Measurements from ENCODE around the gene POLH.
"Not testable (repeated sequence)": the region's sequence is repeated elsewhere in the genome, so short reads cannot be mapped to it uniquely, and the experiment has no call there.

The POLH gene

GRCh38 chr6:43630980-43631619 lies 55.1 kb downstream of the POLH start:
- no peak for DNase-seq (ENCODE audit: low read depth in 2 of 2)

DNA sequence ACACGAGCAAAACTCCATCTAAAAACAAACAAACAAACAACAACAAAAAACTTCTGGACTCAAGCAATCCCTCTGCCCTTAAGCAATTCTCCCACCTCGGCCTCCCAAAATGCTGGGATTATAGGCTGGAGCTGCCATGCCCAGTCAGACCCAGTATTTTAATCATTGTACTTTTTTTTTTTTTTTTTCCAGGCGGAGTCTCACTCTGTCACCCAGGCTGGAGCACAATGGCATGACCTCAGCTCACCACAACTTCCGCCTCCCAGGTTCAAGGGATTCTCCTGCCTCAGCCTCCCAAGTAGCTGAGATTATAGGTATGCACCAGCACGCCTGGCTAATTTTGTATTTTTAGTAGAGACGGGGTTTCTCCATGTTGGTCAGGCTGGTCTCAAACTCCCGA lies 57.0 kb downstream of the POLH start:
- DNase-seq (ENCODE audit: low read depth in 2 of 2), result not testable (repeated sequence)

- DNase-seq (ENCODE audit: low read depth in 2 of 2), result no peak
Measured at GRCh38 chr6:43634702-43635303, 58.8 kb downstream of the POLH start.

DNA sequence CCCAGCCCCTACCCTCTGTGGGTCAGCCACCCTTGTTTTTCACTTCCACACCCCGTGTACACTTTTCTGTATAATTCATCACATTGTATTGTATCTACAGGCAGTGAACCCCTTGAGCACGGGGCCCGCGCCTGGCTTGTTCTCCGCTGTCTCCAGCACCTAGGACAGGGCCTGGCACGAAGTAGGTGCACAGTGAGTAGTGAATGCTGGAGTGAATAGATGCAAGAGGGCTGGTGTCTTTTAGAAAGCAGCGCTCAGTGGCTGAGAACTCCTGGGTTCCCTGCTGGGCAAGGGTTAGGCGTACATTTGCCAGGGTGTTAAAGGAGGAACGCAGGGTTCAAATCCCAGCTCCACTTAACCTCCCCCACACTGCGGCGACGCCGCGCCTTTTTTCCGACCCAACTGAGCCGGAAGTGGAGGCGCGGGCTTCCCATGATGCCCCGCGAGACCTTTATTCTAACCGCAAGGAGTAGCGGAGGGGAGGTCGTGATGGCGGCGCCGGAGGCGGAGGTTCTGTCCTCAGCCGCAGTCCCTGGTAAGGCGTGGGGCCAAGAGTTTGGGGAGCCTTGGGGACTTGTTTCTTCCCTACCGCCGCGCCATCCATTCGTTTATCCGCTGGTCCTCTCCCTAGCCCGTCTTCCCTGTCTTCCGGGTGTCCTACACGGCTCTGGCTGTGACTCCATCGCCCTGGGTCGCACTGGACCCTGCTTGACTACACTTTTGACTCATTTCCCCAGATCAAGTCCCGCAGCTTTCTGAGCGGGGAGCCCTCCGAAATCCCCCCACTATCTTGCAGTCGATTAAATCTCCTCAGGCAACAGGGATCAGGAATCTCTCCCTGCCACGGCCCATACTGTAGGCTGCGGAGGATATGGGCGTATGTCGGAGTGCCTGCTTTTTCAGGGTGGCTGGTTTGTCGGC lies 59.7 kb downstream of the POLH start, which contains the start of gene MAD2L1BP:
MAD2L1BP (plus strand) TSS at position 454 of the 921 bp plus-strand sequence; CDS start at position 490, 36 bp downstream.
- peak in 1 of 2 experiments; percentile 39 for DNase-seq (ENCODE audit: low read depth in 2 of 2)

DNA sequence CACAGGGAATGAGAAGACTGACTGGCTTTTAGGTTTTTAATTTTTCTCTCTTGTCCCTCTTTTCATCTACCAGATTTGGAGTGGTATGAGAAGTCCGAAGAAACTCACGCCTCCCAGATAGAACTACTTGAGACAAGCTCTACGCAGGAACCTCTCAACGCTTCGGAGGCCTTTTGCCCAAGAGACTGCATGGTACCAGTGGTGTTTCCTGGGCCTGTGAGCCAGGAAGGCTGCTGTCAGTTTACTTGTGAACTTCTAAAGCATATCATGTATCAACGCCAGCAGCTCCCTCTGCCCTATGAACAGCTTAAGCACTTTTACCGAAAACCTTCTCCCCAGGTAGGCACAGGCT lies 60.3 kb downstream of the POLH start:
- DNase-seq (ENCODE audit: low read depth in 2 of 2), result no peak

- DNase-seq (ENCODE audit: low read depth in 2 of 2), result no peak
Measured at GRCh38 chr6:43639984-43640800, 64.2 kb downstream of the POLH start.

DNA sequence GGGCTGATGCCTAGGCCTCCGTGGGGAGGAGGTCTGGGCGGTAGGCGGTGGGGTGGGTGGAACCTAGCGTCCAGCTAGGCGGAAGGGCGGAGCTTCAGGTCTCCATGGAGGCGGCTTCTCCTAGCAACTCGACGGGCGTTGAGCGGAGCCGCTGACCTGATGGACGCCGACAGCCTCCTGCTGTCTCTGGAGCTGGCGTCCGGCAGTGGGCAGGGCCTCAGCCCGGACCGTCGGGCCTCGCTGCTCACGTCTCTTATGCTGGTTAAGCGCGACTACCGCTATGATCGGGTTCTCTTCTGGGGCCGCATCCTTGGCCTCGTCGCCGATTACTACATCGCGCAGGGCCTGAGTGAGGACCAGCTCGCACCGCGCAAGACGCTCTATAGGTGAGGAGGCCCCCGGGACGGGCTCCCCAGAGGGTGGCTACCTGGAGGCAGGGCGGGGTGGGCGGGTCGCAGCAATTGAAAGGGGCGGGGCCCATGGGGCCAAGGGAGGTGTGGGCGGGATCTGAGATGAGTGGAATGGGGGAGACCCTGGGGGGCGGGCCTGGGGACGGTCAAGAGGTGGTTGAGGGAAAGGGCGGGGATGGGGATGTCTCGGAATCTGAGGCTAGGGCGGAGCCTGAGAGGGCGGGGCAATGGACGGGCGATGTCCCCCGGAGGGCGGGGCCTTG lies 69.1 kb downstream of the POLH start, which contains the start of gene RSPH9:
RSPH9 (plus strand) TSS at position 97 of the 673 bp plus-strand sequence; CDS start at position 160, 63 bp downstream.
- DNase-seq (ENCODE audit: low read depth in 2 of 2), result no peak

GRCh38 chr6:43645613-43645964 lies 69.6 kb downstream of the POLH start:
- DNase-seq (ENCODE audit: low read depth in 2 of 2), result no peak

DNA sequence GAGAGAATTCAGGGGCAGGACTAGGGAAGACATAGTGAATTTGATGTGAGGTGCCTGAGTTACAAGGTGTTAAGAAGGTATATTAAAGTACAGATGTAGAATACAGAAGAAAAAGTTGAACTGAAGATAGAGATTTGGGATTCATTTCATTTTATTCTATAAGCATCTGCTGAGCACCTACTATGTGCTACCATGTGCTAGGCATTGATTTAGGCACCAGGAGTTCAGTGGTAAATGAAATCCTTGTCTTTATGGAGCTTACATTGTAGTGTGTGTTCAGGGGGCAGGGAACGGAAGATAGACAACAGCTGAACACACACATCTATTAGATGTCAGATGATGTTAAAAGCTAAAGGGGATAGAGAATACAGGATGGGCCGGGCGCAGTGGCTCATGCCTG lies 71.6 kb downstream of the POLH start:
- no peak for DNase-seq (ENCODE audit: low read depth in 2 of 2)

GRCh38 chr6:43648248-43648647 lies 72.3 kb downstream of the POLH start:
- no peak for DNase-seq (ENCODE audit: low read depth in 2 of 2)

GRCh38 chr6:43652822-43653221 lies 76.8 kb downstream of the POLH start:
- not testable (repeated sequence) for DNase-seq (ENCODE audit: low read depth in 2 of 2)

DNA sequence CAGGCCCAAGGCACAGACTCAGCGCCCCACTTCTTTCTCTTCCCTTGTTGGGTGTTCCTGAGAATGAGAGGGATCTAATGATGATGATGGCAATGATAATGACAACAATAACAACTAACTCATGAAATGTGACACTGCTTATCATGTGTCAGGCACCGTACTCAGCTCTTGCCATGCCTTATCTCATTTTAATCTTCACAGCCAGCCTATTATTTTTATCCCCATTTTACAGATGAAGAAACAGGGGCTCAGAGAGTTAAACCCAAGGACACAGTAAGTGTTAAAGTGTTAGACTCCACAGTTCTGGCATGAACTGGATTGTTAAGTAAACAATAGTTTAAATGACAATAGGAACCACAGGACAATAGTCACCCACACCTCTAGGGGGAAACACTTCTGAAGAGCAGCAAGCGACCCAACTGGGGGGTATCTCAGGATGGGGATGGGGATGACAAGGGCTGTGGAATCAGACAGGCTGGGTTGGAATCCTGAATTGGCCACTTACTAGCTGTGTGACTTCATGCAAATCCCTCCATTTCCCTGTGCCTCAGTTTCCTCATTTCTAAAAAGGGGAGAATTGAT lies 81.3 kb downstream of the POLH start:
- no peak for DNase-seq (ENCODE audit: low read depth in 2 of 2)

GRCh38 chr6:43658161-43658560 lies 82.2 kb downstream of the POLH start:
- DNase-seq (ENCODE audit: low read depth in 2 of 2), result no peak

- not testable (repeated sequence) for DNase-seq (ENCODE audit: low read depth in 2 of 2)
Measured at GRCh38 chr6:43662948-43663347, 87.0 kb downstream of the POLH start.
